Measurements from ENCODE around the gene DCC. TPM values are rescaled to one million over a fixed set of nuclear protein-coding genes. Genes with fewer than 3 reads are reported as not detected.

The DCC gene
- total RNA-seq, 1 experiment from 2014 or later, result 0.39 TPM

- Mint-ChIP-seq H3K27me3 (ENCODE audit: insufficient read depth, unreplicated experiment) (no peaks in the 10 kb centered on the region), H3K9me3 (ENCODE audit: unreplicated experiment) (no peaks in the 10 kb centered on the region), H3K36me3 (ENCODE audit: insufficient read depth, unreplicated experiment) (no peaks in the 10 kb centered on the region), H3K4me1 (ENCODE audit: low read depth, unreplicated experiment) (no peaks in the 10 kb centered on the region), H3K4me3 (ENCODE audit: unreplicated experiment) (no peak overlapping the region), H3K27ac (ENCODE audit: unreplicated experiment) (no peak overlapping the region)
- no TSS peak for BruUV-seq (replicated peaks)
- Histone ChIP-seq H3K4me3 (ENCODE audit: low read depth, low read length) (no peak overlapping the region), H3K36me3 (ENCODE audit: control insufficient read depth, insufficient read depth, low read length) (no peaks in the 10 kb centered on the region), H3K27me3 (replicated peaks; ENCODE audit: control insufficient read depth, insufficient read depth, low read length) (no peaks in the 10 kb centered on the region), H3K9me3 (no peaks in the 10 kb centered on the region), H3K4me1 (no peaks in the 10 kb centered on the region)
- ChIA-PET POLR2A (no interaction called here), CTCF (no interaction called here)
- intact Hi-C loops (cut with micrococcal nuclease; ENCODE audit: unreplicated experiment), result no loop called here
- no peak for TF ChIP-seq CTCF (IDR thresholded peaks at IDR 0.05; ENCODE audit: insufficient read depth in 1 of 2, low read depth in 1 of 2, low read length in 1 of 2, severe bottlenecking in 1 of 2, unreplicated experiment in 1 of 2)
- DNase-seq, result no peak
These were observed 593.4 kb downstream of the DCC start for GRCh38 chr18:52933356-52933755.

- no peaks in the 10 kb centered on the region for H3K27me3 Mint-ChIP-seq (ENCODE audit: insufficient read depth, unreplicated experiment)
- no peak overlapping the region for H3K27ac Mint-ChIP-seq (ENCODE audit: unreplicated experiment)
- H3K4me3 Mint-ChIP-seq (ENCODE audit: unreplicated experiment), result no peak overlapping the region
- TF ChIP-seq CTCF (IDR thresholded peaks at IDR 0.05; ENCODE audit: insufficient read depth in 1 of 2, low read depth in 1 of 2, low read length in 1 of 2, severe bottlenecking in 1 of 2, unreplicated experiment in 1 of 2), result no peak
- H3K4me1 Mint-ChIP-seq (ENCODE audit: low read depth, unreplicated experiment), result no peaks in the 10 kb centered on the region
- intact Hi-C loops (cut with micrococcal nuclease; ENCODE audit: unreplicated experiment), result no loop called here
- Histone ChIP-seq H3K27me3 (replicated peaks; ENCODE audit: control insufficient read depth, insufficient read depth, low read length) (no peaks in the 10 kb centered on the region), H3K36me3 (ENCODE audit: control insufficient read depth, insufficient read depth, low read length) (no peaks in the 10 kb centered on the region), H3K9me3 (no peaks in the 10 kb centered on the region), H3K4me3 (ENCODE audit: low read depth, low read length) (no peak overlapping the region), H3K4me1 (no peaks in the 10 kb centered on the region)
- no peaks in the 10 kb centered on the region for H3K9me3 Mint-ChIP-seq (ENCODE audit: unreplicated experiment)
- no TSS peak for BruUV-seq (replicated peaks)
- POLR2A ChIA-PET, result no interaction called here
- CTCF ChIA-PET, result no interaction called here
- no peak for DNase-seq
- H3K36me3 Mint-ChIP-seq (ENCODE audit: insufficient read depth, unreplicated experiment), result no peaks in the 10 kb centered on the region
These were observed 596.9 kb downstream of the DCC start for GRCh38 chr18:52936931-52937330.

GRCh38 chr18:52937840-52938239, 597.8 kb downstream of the DCC start:
- H3K4me3 Mint-ChIP-seq (ENCODE audit: unreplicated experiment), result no peak overlapping the region
- no peaks in the 10 kb centered on the region for H3K27me3 Mint-ChIP-seq (ENCODE audit: insufficient read depth, unreplicated experiment)
- no TSS peak for BruUV-seq (replicated peaks)
- DNase-seq, result no peak
- H3K27me3 ChIP-seq (replicated peaks; ENCODE audit: control insufficient read depth, insufficient read depth, low read length), result no peaks in the 10 kb centered on the region
- H3K9me3 Mint-ChIP-seq (ENCODE audit: unreplicated experiment), result no peaks in the 10 kb centered on the region
- no peak for TF ChIP-seq CTCF (IDR thresholded peaks at IDR 0.05; ENCODE audit: insufficient read depth in 1 of 2, low read depth in 1 of 2, low read length in 1 of 2, severe bottlenecking in 1 of 2, unreplicated experiment in 1 of 2)
- H3K4me1 Mint-ChIP-seq (ENCODE audit: low read depth, unreplicated experiment), result no peaks in the 10 kb centered on the region
- H3K36me3 ChIP-seq (ENCODE audit: control insufficient read depth, insufficient read depth, low read length), result no peaks in the 10 kb centered on the region
- ChIA-PET CTCF (no interaction called here), POLR2A (no interaction called here)
- H3K4me1 ChIP-seq, result no peaks in the 10 kb centered on the region
- H3K9me3 ChIP-seq, result no peaks in the 10 kb centered on the region
- intact Hi-C loops (cut with micrococcal nuclease; ENCODE audit: unreplicated experiment), result no loop called here
- H3K4me3 ChIP-seq (ENCODE audit: low read depth, low read length), result no peak overlapping the region
- H3K36me3 Mint-ChIP-seq (ENCODE audit: insufficient read depth, unreplicated experiment), result no peaks in the 10 kb centered on the region
- H3K27ac Mint-ChIP-seq (ENCODE audit: unreplicated experiment), result no peak overlapping the region

Measured in Caco-2 (cell line).